Lung microvascular endothelial cell (primary cell): Measurements from ENCODE around the gene NFKB1. TPM values are rescaled to one million over a fixed set of nuclear protein-coding genes. Genes with fewer than 3 reads are reported as not detected.
"Not testable (repeated sequence)": the region's sequence is repeated elsewhere in the genome, so short reads cannot be mapped to it uniquely, and the experiment has no call there.

Source experiments
- DNase-seq, 2 donors: peaks; one replicate each; pipeline versions ENCODE4 v3.0.0 to v3.0.0-alpha.2; 2010; ENCODE audit warnings: low read depth in 2 of 2
- total RNA-seq: library from RNA; depleted of rRNA; stranded (reverse); fragments of >200 nt; gene quantifications from 2 replicates; pipeline ENCODE4 v1.2.1, GENCODE V29; 2014

The NFKB1 gene
- total RNA-seq, 1 donor from 2014 or later, result 46.8 TPM

GRCh38 chr4:102564399-102565059 is 63.4 kb downstream of the NFKB1 start:
- peak in 1 of 2 donors; percentile 6 for DNase-seq

- no peak for DNase-seq
Observed at GRCh38 chr4:102565696-102566095, 64.5 kb downstream of the NFKB1 start.

GRCh38 chr4:102566426-102566825 is 65.3 kb downstream of the NFKB1 start:
- no peak for DNase-seq

- no peak for DNase-seq
Observed at GRCh38 chr4:102567427-102567826, 66.3 kb downstream of the NFKB1 start.

GRCh38 chr4:102569200-102569599 is 68.0 kb downstream of the NFKB1 start:
- DNase-seq, result no peak

GRCh38 chr4:102570211-102570610 is 69.1 kb downstream of the NFKB1 start:
- not testable (repeated sequence) for DNase-seq

GRCh38 chr4:102572452-102572851 is 71.3 kb downstream of the NFKB1 start:
- DNase-seq, result no peak

GRCh38 chr4:102574317-102574716 is 73.2 kb downstream of the NFKB1 start:
- DNase-seq, result peak in 1 of 2 donors; percentile 61

GRCh38 chr4:102575369-102576129 is 74.4 kb downstream of the NFKB1 start:
- peak in 1 of 2 donors; percentile 50 for DNase-seq

- peak; percentile 7 to 68 for DNase-seq
Observed at GRCh38 chr4:102578270-102578669, 77.1 kb downstream of the NFKB1 start.

- DNase-seq, result peak in 1 of 2 donors; percentile 70
Observed at GRCh38 chr4:102578819-102579218, 77.7 kb downstream of the NFKB1 start.

- DNase-seq, result no peak
Observed at GRCh38 chr4:102579794-102580462, 78.8 kb downstream of the NFKB1 start.

- DNase-seq, result no peak
Observed at GRCh38 chr4:102580463-102580842, 79.3 kb downstream of the NFKB1 start.

- DNase-seq, result no peak
Observed at GRCh38 chr4:102584091-102584490, 82.9 kb downstream of the NFKB1 start.

- no peak for DNase-seq
Observed at GRCh38 chr4:102585329-102585728, 84.2 kb downstream of the NFKB1 start.

GRCh38 chr4:102586002-102586643 is 85.0 kb downstream of the NFKB1 start:
- DNase-seq, result no peak

GRCh38 chr4:102586644-102587021 is 85.5 kb downstream of the NFKB1 start:
- DNase-seq, result no peak

GRCh38 chr4:102589743-102590142 is 88.6 kb downstream of the NFKB1 start:
- no peak for DNase-seq

- DNase-seq, result no peak
Observed at GRCh38 chr4:102592256-102592655, 91.1 kb downstream of the NFKB1 start.

GRCh38 chr4:102593147-102593546 is 92.0 kb downstream of the NFKB1 start:
- no peak for DNase-seq

- DNase-seq, result no peak
Observed at GRCh38 chr4:102594000-102594399, 92.8 kb downstream of the NFKB1 start.

- DNase-seq, result no peak
Observed at GRCh38 chr4:102596532-102596931, 95.4 kb downstream of the NFKB1 start.
